Ovary (tissue), 3 donors: ENCODE results near the gene NHS.

ENCODE experiments used
- CTCF ChIP-seq, 3 donors: fragments of 450-650 bp in 2 of 3; fragments of 200-600 bp in 1 of 3; IDR thresholded peaks; one replicate each; pipeline versions ENCODE4 v1.5.1 to v1.8.0; 2016 to 2022; ENCODE audit warnings: antibody characterized with exemption in 3 of 3, mild to moderate bottlenecking in 1 of 3
- EP300 ChIP-seq: sonication (generic); formaldehyde crosslinking; IDR thresholded peaks from one replicate; pipeline ENCODE4 v1.6.1; 2017; ENCODE audit warnings: antibody characterized with exemption
- POLR2A ChIP-seq: fragments of 450-650 bp; IDR thresholded peaks from one replicate; pipeline ENCODE4 v1.6.1; 2017; ENCODE audit warnings: antibody characterized with exemption, mild to moderate bottlenecking, moderate library complexity
- donor health status: DM: no; HTN: no; CAD: no.

- TF ChIP-seq POLR2A (no peak), CTCF (IDR thresholded peaks at IDR 0.05) (no peak), EP300 (no peak)
Measured at GRCh38 chrX:17531500-17531899, 156.5 kb downstream of the NHS start.
